GM21717 (cell line): ENCODE data around the gene UAP1.

Source experiments
- ATAC-seq: cut with Tn5 transposase; IDR thresholded peaks from one replicate; pipeline ENCODE4 v1.9.1; 2021; ENCODE audit warnings: mild to moderate bottlenecking, moderate library complexity; ENCODE audit not compliant: unreplicated experiment

The UAP1 gene

GRCh38 chr1:162612606-162613400 is 51.3 kb downstream of the UAP1 start:
- no peak for ATAC-seq

- ATAC-seq = no peak
Measured at GRCh38 chr1:162616848-162617247, 55.3 kb downstream of the UAP1 start.

DNA sequence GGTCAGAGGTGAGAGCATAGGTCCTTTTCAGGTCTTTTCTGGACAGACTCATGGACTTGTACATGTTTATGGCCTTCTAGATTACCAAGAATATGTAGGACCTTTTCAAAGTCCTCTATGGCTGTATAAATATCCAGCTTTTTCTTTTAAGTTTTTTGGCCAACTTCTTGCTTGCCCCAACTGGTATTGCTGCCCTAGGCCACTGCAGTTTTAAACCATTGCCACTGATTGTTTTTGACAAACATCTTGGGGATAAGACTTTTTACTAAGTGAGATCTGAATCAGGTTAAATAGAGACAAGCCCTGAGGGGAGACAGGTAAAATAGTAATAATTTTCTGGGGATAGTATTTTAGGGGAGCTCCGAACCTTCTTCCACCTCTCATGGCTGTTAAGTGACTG is 56.0 kb downstream of the UAP1 start:
- no peak for ATAC-seq

GRCh38 chr1:162619076-162619475 is 57.6 kb downstream of the UAP1 start:
- ATAC-seq = no peak

DNA sequence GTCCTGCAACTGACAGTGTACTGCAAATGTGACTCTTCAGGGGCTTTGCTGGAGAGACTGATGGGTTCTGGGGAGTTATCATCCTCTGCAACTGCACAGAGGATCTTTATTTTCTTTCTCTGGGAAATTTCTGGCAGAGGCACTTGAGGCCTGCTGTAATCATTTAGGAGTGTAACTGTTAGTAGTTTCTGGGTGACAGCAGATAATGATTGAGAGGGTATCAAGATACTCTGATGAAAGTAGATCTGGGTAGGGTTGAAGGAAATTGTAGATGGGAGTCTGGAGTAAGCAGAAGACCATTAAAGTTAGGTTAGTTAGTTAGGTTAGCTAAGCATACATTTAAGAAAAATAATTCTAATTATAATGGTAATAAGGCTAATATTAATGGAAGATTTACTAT is 59.7 kb downstream of the UAP1 start:
- ATAC-seq = no peak

DNA sequence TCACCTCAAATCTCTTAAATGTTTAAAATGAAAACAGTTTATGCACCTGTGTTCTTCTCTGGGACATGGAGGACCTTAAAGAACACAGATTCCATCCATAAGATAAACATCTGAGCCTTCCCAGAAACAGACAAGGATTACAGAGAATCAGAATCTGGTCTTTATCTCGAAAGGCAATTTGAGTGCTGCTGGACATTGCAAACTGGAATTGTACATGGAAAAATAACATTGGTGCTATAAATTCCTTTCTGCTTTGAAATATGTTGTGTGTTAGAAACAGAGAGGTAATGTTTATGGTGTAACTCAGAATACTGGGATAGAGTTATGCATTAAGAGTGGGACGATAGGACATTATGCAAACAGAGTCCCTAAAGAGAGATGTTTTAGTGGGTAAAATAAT is 64.2 kb downstream of the UAP1 start:
- no peak for ATAC-seq

DNA sequence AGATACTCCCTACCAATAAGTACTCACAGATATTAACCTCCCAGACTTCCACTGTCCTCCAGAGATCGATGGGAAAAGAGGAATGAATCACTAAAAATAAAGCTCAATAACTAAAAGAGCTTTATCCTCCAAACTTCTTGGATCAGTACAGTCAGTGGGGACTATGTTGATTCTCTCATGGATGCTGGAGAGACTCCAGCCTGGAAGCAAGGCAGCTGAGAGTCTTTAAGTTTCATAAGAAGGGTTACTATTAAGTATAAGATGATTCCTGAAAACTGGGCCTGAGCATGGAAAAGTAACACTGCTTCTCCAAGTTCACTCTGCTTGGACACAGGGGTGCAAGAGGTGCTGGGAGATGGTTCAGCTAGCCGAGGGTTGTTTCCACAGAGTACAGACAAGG is 64.6 kb downstream of the UAP1 start:
- no peak for ATAC-seq

- no peak for ATAC-seq
Measured at GRCh38 chr1:162626761-162627160, 65.2 kb downstream of the UAP1 start.

DNA sequence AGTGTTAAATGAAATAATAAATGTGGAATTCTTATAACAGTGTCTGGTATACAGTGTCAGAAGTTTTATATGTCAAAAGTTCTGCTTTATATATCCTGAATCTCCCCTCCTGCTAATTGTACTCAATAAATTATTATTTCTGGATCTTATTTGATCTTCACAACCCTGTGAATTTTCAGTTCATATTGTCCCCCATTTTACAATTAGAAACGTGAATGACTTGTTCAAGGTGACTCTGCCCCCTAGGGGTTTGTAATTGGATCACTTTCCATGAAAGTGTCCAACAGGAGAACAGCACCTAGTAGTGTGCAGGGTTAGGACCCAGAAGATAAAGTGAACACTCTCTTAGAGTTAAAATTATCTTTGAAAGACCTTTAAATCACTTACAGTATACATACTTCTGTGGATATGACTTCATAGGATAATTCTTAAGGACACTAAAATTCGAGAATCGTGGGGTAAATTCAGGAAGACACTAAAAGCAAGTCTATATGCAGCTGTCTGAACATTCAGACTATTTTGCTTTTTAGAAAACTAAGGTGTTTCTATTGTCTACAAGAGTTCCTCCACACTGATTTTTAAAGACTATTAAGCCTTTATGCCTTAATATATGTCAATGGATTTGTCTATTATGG is 66.3 kb downstream of the UAP1 start:
- ATAC-seq = no peak

DNA sequence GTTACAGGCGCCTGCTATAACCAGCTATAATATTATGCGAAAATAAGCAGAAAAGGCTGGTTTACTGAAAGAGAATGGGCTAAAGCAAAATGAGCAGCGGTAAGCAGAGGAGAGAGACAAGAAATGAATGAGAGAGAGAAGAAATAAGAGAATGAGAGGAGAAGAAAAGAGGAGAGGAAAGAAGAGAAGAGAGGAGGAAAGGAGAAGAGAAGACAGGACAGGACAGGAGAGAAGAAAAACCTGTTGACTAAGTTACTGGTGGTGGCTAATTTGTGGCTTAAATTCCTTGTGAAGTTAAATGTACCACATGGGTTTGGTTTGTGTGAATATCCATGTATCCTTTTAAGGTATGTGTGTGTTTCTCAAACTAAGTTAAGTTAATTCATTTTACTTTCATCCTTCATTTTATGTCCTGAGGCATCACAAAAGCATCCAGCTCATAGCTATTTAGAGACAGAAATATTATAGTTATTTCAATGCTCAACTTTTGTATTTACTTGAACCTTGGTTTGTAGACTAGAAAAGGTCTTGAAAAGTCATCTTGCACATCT is 67.6 kb downstream of the UAP1 start:
- ATAC-seq = no peak

DNA sequence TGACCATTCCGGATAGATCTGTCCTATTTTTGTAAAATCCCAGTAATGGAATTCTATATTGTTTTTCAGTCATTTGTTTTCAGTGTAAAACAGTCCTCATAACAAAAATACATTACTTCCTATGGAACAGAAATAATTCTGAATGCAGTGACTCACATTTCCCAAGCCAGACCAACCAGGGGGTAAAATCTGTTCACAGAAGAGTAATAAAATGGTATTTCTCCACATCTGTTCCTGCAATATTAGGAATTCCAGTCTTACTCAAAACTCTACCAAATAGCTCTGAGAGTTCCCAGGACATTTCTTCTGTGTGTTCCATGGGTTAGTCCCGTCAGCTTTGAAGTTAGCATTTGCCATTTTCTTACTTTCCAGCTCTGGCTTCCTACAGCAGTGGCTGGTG is 68.1 kb downstream of the UAP1 start:
- no peak for ATAC-seq

DNA sequence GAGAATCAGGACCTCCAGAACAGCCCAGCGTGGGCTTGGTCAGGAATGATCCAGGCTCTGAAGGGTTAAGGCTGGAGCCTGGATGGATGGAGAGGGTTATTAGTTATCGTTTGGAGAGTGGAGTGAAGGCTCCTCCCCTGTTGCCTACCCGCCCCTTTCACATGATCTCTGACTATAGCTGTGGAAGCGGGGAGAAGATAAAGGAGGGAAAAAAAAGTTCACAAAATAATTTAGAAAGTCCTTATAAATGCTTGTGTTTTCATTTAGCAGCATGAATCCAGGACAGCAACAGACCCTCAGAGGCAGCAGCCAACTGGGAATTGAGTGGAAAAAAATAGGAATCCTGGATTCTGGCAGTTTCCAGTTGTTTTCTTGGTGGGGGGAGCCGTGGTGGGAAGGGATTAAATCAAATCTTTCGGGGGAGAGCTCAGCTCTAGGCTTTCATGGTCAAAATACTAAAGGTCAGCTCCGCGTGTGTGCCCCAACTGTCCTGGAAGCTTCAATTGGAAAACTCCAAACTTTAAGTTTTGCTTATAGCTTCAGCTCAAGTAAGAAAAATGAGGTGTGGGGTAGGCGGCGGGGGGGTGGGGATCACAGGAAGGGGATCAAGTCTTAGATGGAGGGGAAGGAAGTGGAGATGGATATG is 70.1 kb downstream of the UAP1 start:
- ATAC-seq = no peak

GRCh38 chr1:162632217-162632666 is 70.7 kb downstream of the UAP1 start, which contains the start of gene DDR2:
DDR2 (plus strand) TSS chr1:162632464; CDS start chr1:162719064, 86,600 bp downstream.
- no peak for ATAC-seq

DNA sequence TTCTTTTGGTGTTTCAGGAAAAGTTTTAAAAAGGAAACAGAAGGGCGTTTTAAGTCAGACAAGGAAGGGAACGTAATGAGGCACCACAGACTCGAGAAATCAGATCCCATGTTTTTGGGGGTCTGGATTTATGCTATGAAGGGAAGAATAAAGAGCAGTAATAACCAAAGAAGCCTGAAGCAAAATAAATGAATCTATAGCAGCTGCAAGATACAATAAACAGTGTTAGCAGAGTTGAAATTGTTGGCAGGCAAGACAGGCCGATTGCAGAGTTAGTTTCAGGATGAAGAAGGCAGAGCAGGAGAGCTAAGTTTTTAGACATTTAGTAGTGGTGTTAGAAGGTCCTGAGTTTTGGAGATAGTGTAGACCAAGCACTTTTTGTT is 71.2 kb downstream of the UAP1 start:
- no peak for ATAC-seq

GRCh38 chr1:162633081-162633762 is 71.7 kb downstream of the UAP1 start:
- peak; percentile 79 for ATAC-seq

- ATAC-seq = no peak
Measured at GRCh38 chr1:162635418-162635817, 73.9 kb downstream of the UAP1 start.

GRCh38 chr1:162639718-162640117 is 78.2 kb downstream of the UAP1 start:
- ATAC-seq = no peak

DNA sequence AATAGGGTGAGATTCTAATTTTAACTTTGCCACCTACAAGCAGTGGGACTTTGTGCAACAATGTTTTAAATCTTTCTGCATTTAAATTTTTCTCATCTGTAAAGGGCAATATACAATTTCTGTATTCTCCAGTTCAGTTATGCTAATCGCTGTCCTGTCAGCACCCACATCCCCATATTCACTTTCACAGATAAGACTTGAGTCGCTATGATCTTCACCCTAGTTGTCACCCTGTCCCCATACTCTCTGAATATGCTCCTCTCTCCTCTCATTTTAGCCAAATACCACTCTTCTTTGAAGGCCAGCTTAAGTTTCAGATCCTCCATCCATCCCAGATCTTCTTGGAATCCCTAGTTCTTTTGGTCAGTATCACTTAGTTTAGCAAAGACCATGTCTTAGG is 79.6 kb downstream of the UAP1 start:
- no peak for ATAC-seq

- ATAC-seq = no peak
Measured at GRCh38 chr1:162644986-162645314, 83.4 kb downstream of the UAP1 start.

GRCh38 chr1:162645666-162646065 is 84.1 kb downstream of the UAP1 start:
- ATAC-seq = no peak

DNA sequence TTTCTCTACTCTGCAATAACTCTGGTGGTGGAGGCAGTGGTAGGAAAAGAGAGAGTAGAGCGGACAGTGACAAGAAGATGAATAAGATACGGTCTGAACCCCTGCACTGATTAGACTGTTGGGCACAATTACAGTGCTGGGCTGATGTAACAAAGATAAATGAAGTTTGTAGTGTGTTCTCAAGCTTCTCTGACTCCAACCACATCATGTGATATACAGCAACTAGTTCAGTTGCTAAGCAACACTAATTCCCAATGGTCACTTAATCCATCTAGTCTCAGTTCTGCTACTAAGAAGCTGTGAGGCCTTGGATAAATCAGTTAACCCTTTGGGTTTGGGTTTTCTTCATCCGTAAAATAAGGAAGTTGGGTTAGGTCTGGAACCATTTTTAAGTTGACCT is 88.1 kb downstream of the UAP1 start:
- ATAC-seq = no peak
